Endometrial microvascular endothelial cells (primary cell): ENCODE data around the gene PSMD13. TPM values are rescaled to one million over a fixed set of nuclear protein-coding genes. Genes with fewer than 3 reads are reported as not detected.
"Not testable (repeated sequence)": the region's sequence is repeated elsewhere in the genome, so short reads cannot be mapped to it uniquely, and the experiment has no call there.

ENCODE experiments used
- in situ Hi-C: cut with HindIII; loops from 2 replicates; pipeline ENCODE4 v1.10.0; 2017; ENCODE audit warnings: low sequenced_read_pairs, low pct_unique_long_range_greater_than_20kb; ENCODE audit errors: inconsistent ontology term
- total RNA-seq: library from RNA; depleted of rRNA; stranded (reverse); fragments of >200 nt; gene quantifications from one replicate; pipeline ENCODE4 v1.2.3, GENCODE V29; 2015; ENCODE audit errors: inconsistent ontology term

Gene PSMD13
- total RNA-seq, 1 donor from 2014 or later: 204 TPM

DNA sequence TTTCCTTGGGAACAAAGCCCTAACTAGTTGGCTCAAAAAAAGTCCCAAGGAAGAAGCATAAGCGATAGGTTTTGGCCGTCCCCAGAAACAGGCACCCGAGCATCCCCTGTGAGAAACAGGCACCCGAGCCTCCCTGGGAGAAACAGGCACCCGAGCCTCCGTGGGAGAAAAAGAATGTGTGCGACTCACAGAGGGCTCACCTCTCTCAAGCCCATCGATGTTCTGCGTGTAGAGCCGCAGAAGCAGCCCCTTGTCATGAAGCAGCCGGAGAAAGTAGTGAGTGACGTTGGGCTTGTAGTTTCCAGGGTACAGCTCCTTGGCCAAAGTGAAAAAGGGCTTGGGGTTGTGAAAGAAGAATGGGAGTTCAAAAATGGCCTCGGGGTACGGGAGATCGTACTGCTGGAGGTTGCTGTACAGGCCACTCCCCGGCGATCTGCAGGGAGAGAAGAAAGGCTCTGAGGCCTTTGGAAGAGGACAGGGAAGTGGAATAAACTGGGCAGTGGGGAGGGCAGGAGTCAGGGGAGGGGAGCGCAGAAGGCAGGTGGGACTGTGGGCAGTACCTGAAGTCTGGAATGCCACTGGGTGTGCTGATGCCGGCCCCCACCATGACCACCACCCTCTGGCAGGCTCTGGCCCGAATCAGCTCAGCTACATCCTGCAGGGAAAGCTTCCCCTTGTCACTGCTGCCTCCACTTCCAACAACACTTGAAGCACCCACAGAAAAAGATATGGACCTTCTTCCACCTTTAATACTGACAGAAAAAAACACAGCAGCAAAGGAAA is 3.8 kb upstream of the PSMD13 start:
- in situ Hi-C loops: no loop called here

DNA sequence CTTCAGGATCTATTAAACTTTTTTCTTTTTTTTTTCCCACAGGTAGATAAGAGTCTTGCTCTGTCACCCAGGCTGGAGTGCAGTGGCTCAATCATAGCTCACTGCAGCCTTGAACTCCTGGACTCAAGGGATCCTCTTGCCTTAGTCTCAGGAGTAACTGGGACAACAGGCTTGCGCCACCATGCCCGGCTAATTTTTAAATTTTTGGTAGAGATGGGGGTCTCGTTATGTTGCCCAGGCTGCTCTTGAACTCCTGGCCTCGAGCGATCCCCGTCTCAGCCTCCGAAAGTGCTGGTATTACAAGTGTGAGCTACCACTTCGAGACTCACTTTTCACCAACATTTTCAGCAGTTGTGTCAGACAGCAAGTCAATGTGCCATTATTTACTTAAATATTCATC is 1.6 kb upstream of the PSMD13 start:
- in situ Hi-C loops: no loop called here

DNA sequence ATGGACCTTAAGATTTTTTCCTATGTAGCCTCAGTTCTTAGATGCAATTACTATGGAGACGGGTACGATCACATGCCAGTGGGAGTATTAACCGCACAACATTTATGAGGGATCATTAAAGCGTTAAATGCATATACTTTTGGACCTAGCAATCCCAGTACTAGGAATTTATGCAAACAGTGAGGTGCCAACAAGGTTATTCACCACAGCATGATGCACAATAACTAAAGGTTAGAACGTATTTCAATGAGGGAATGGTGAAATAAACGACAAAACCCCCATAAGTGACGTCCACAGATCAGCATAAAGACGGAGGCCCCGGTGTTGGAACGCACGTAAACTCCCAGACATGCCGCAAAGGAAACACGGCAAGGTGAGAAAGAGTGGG is 1.2 kb upstream of the PSMD13 start:
- in situ Hi-C loops: no loop called here

DNA sequence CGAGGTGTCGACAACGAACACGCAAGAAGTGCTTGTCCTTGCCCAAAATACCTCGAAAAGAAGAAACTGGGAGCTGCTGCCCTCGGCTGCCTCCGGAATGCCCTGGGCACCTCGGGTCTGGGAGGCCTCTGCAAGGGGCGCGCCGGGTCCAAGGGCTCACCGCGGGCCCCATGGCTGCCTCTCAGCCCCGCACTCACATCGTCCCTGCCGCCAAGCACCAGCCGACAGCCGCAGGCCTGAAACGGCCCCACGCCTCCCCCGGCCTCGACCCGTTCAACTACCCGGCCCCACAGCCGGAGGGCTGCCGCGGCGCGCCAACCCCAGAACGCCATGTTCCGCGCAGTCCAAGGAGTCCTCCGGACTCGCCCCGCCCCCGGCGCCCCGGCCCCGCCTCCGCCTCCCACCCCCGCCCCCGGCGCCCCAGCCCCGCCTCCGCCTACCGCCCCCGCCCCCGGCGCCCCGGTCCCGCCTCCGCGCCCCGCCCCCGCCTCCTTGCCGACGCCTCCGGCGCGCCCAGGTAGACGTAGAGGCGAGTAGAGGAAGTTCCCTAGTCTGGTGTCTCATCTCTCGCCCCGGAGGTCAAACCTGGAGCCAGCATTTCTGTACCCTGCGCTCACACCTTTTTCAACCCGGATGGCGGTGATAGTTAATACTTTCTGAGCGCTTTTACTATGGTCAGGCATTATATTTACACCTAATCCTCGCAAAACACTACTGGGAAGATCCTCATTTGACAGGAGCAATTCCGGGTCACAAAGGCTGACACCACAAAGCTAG is 591 bp upstream of the PSMD13 start, which contains the start of gene SIRT3:
SIRT3 (minus strand) TSS at position 346 of the 777 bp plus-strand sequence; CDS start at position 332, 14 bp downstream.
- in situ Hi-C loops: no loop called here

DNA sequence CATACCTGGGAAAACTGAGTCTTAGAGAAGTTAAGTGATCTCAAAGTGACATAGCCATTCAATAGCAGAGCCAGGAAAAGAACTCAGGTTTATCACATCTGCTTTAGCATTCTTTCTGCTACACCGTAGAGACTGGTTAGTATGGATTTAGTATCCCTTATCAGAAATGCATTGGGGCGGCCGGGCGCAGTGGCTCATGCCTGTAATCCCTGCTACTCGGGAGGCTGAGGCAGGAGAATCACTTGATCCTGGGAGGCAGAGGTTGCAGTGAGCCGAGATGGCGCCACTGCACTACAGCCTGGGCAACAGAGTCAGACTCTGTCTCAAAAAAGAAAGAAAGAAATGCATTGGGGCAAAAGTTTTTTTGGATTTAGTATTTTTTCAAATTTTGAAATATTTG is 1.6 kb downstream of the PSMD13 start:
- in situ Hi-C loops: not testable (repeated sequence)

DNA sequence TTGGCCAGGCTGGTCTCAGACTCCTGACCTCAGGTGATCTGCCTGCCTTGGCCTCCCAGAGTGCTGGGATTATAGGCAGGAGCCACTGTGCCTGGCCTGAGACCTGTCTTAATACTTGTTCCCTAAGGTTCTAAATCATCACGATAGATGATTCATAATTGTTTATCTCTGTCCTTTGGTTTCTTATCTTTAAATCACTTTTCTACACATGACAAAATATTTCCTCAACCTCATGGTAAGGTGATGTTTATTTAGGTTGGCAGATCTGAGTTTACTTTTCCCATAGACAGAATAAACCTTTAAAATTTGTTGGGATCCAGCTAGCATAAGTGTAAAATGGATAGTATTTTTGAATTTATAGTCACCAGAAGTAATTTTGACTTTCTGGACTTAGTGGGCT is 3.5 kb downstream of the PSMD13 start:
- in situ Hi-C loops: no loop called here

DNA sequence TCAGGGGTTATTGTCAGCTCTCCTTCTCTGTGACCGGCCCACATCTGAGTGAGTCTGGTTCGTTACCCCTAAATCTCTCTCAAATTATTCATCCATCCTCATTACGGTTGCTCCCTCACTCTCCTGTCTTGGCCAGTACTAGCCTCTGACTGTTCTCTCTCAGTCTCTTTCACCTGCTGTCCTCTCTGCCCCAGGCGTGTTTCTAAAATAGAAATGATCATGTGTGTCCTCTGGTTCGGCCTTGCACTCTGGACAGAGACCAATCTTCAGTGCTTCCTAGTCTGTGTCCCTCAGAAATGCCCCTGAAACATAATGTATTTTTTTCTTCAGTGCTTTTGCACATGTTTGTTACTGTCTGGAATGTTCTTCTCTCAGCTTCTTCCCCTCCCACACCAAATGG is 4.9 kb downstream of the PSMD13 start:
- in situ Hi-C loops: no loop called here

DNA sequence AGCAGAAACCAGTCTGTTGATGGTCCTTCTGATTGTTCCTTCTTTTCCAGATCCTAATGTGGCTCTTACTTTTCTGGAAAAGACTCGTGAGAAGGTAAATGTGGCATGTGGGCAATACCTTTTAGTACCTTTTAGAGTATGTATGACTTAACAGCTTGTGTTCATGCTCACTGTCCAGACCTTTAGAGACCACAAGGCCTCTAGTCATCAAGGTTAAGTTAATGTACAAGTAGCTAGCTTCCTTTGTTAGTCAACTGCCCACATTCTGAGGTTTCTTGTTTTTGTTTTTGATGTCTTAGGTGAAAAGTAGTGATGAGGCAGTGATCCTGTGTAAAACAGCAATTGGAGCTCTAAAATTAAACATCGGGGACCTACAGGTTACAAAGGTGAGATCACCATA is 7.6 kb downstream of the PSMD13 start:
- in situ Hi-C loops: no loop called here

DNA sequence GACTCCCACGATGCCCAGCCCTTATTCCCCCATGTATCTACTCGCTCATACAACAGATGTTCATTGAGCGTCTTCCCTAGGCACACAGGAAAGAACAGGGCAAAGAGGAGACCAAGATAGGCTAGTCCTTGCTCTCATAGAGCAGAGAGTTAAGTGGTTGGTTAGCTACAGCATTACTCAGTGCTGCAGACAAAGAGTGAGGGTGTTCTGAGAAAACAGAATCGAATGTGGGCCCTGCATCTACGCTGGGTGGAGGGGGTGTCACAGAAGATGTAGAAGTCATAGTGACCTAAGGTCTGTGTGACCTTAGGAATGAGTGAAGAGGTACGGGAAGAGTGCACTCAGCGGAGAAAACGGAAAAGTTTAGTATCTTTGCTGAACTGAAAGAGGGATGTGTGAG is 12.3 kb downstream of the PSMD13 start:
- in situ Hi-C loops: no loop called here

DNA sequence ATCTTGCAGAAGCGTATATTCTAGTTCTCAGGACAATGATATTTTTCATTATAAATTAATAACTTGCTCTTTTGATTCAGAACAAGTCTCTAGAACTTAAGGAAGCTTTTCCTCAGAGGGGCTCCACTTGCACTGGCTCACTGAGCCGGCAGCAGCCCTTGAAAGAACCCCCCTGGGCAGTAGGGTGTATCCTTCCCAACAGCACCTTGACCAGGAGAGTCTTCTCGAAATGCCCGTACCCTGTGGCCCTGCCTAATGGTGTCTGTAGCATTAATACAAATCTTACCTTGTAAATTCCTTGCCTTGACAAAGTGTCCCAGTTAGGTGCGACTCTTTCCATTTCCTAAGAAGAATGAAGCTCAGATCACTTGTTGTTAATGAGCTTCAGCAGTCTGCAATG is 13.5 kb downstream of the PSMD13 start:
- in situ Hi-C loops: no loop called here

DNA sequence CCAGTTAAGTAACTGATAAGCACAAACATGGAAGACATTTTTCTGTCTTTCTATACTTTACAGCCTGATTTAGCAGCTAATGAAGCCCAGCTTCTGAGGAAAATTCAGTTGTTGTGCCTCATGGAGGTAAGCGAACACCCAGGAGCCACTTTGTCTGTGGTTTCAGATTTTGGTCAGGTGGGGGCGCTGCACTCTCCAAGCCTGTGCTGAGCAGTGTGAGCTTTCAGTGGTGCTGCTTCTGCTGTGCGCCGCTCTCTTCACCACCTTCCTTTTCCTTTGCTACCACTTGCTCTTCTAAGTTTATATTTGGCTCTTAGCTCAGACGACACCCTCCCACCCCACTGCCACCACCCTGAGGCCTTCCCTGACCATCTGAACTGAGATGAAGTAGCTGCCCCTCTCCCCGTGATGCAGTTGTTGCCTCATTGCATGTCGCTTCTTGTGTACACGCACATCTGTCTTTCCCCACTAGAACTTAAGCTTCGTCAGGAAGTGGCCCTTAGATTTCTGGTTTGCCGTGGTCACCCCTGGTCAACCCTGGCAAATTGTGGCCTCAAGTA is 14.0 kb downstream of the PSMD13 start:
- in situ Hi-C loops: no loop called here

DNA sequence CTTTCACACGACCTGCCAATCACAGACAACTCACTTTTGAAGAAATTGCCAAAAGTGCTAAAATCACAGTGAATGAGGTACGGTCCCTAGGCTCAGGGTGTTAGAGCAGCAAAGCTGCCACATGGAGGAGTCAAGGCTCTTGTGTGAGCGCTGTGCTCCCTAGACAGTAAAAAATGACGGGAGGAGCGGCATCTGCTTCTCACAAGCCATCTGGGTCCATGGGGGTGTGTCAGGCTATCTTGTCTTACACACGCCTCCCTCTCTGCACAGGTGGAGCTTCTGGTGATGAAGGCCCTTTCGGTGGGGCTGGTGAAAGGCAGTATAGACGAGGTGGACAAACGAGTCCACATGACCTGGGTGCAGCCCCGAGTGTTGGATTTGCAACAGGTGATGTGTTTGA is 14.8 kb downstream of the PSMD13 start:
- in situ Hi-C loops: no loop called here

DNA sequence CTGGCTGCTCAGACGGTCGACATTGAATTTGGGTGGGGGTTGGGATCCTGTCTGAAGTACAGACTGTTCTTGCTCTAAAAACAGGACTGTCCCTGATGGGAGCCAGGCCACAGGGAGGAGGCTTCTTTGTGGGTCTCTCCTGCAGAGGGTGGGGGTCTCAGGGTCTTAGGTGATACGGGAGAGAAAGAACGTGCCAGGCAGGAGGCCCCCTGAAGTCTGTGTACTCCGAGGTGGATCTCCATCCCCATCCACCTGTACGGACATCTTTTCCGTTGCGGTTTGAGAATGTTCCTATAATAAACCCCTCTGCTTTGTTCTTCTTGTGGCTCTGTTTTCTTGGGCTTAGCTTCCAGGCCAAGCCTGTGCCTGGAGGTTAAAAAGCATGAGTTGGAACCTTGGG is 15.9 kb downstream of the PSMD13 start:
- in situ Hi-C loops: no loop called here

DNA sequence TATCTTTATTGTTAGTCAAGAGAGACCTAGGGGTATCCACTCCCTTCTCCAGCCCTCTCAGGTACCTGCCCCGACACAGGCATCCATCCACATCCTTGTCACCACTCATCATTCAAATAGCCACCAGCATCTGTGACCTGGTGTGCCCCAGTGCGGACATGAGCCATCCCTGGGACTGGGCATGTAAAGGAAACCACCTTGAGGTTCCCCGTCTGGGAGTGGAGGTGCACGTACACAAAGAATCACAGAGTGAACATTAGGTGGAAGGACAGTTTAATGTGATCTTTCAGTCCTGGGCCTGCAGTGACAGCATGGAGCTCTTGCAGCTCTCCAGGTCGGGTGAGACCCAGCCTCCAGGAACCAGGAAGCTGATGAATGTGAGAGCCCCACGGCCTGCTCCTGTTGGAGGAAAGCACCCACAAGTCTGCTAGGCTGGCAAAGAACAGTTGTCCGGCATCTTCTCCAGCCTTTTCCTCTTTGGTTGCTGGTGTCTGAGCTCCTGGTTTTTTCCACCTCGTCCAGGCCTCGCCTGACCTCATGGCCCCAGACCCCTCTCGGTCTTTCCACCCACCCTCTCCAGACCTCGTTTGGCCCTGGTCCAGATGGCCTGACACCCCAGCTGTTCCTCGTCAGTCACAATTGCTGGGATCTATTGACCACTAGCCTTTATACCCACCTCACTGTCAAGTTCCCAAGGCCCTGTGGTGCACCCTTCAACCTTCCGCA is 16.5 kb downstream of the PSMD13 start:
- in situ Hi-C loops: no loop called here

DNA sequence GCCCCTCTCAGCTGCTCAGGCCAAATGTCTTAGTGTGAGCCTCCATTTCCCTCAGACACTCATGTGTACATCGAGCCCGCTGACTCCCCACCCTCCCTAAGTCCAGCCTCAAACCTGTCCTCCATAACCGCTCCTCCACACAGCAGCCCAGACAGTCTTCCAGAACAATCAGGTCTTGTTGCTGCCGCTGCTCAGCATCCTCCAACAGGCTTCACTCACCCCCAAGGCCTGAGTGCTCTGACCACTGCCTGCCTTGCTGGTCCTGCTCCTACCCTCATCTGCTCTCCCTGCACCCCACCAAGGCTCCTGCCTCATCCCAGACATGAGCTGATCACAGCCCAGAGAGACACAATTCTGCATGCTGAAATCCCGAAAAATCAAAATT is 17.1 kb downstream of the PSMD13 start:
- in situ Hi-C loops: no loop called here

DNA sequence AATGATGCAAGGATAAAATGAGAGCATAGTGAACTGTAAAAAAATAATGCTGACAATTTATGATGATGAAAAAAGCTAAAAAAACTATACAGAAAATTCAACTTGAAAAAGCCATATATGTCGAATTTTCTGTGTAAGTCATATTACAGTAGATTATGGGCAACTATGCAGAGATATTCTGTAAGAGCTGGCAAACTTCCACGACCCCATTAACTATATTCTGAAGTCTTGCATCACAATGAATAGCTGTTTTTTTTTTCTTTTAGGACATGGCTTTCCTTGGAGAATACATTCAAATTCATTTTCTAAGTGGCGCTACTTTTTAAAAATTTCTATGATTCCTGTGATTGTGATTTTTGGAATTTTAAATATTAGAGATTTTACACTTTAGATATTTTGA is 18.4 kb downstream of the PSMD13 start:
- in situ Hi-C loops: no loop called here

DNA sequence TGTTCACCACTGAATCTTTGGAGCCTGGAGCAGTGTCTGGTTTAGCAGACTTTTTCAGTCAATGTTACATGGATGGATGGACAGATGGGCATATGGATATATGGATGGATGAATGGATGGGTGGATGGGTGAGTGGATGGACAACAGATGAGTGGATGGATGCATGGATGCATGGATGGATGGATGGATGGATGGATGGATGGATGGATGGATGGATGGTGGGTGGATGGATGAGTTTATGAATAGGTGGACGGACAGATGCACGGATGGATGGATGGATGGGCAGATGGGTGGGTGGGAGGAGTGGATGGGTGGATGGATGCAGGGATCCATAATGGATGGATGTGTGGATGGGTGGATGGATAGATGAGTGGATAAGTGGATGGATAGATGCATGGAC is 19.0 kb downstream of the PSMD13 start:
- in situ Hi-C loops: no loop called here

DNA sequence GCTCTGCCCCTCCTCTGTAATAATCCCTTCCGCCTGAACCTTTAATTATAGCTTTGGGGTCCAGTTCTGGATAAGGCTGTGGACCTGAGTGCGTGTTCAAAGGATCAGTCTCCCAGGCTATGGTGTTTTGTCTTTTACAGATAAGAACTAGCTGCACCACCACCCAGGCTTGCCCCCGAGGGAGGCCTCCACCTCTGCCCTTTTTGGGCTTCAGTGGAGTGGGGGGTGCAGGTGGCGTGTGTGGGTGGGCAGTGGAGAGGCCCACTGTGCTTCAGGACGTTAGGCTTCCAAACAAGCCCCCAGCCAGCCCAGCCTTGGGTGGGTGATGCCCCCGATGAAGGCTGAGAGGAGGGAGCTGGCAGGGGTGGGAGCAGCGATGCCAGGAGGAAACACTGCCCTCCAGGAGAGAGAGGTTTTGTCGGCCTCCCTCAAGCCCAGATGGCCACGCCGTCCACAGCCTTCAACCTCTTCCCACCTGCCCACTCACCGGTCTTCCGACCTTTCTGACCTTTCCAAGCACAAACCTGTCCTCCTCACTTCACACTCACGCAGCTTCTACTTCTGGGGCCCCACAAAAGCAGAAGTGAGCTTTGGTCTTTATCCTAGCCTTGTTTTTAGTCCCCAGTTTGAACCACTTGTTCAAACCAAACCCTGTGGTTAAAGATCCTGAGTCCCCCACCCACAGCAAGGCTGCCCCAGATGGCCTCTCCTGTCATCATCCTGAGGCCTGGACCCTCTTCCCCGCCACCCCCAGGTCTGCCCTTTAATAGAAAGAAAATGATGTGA is 20.4 kb downstream of the PSMD13 start:
- in situ Hi-C loops: no loop called here
